ENCODE results near the gene SPATS2L. TPM values are rescaled to one million over a fixed set of nuclear protein-coding genes. Genes with fewer than 3 reads are reported as not detected.
A peak's percentile ranks its signal among the peaks of the same experiment; 100 is the strongest.

SPATS2L gene
- total RNA-seq, 2 donors from 2014 or later = 40.3 to 89.9 TPM

- Mint-ChIP-seq H3K4me3 (peak overlapping the region; percentile 25), H3K4me1 (peaks cover 58% of the 10 kb centered on the region), H3K27me3 (ENCODE audit: insufficient read depth) (no peaks in the 10 kb centered on the region), H3K9me3 (no peaks in the 10 kb centered on the region), H3K27ac (no peak overlapping the region), H3K36me3 (ENCODE audit: low read depth) (no peaks in the 10 kb centered on the region)
- H3K27ac ChIP-seq (ENCODE audit: low read depth, low read length) = no peak overlapping the region
- no peaks in the 10 kb centered on the region for H3K27me3 ChIP-seq (ENCODE audit: control insufficient read depth, insufficient read depth, low read length, poor library complexity, severe bottlenecking)
- no peaks in the 10 kb centered on the region for H3K36me3 ChIP-seq (ENCODE audit: control insufficient read depth, insufficient read depth, low read length)
- H3K9ac ChIP-seq (ENCODE audit: extremely low read depth, low read length, poor library complexity, severe bottlenecking) = no peak overlapping the region
- peak overlapping the region; percentile 62 for H3K4me3 ChIP-seq (ENCODE audit: low read length)
- no peaks in the 10 kb centered on the region for H3K9me3 ChIP-seq (ENCODE audit: control insufficient read depth, low read length)
- DNase-seq = no peak
- WGBS, 2 experiments (ENCODE audit: insufficient coverage in 1 of 2, insufficient read length in 1 of 2) = 71 to 86% methylated on average over 1 to 3 of the region's 3 CpGs
- H3K4me1 ChIP-seq (ENCODE audit: control insufficient read depth, insufficient read depth, low read length) = peaks cover 19% of the 10 kb centered on the region
- no peak for TF ChIP-seq CTCF (conservative IDR thresholded peaks at IDR 0.05)
Observed at GRCh38 chr2:200311139-200311538, 4.6 kb downstream of the SPATS2L start.

GRCh38 chr2:200314976-200315567 lies 8.6 kb downstream of the SPATS2L start:
- Histone ChIP-seq H3K4me3 (ENCODE audit: low read length) (no peak overlapping the region), H3K27ac (ENCODE audit: low read depth, low read length) (no peak overlapping the region), H3K4me1 (ENCODE audit: control insufficient read depth, insufficient read depth, low read length) (peaks cover 16% of the 10 kb centered on the region), H3K27me3 (ENCODE audit: control insufficient read depth, insufficient read depth, low read length, poor library complexity, severe bottlenecking) (no peaks in the 10 kb centered on the region), H3K9ac (ENCODE audit: extremely low read depth, low read length, poor library complexity, severe bottlenecking) (no peak overlapping the region), H3K36me3 (ENCODE audit: control insufficient read depth, insufficient read depth, low read length) (no peaks in the 10 kb centered on the region), H3K9me3 (ENCODE audit: control insufficient read depth, low read length) (no peaks in the 10 kb centered on the region)
- 90 to 97% methylated on average over 5 to 7 of the region's 7 CpGs for WGBS, 2 experiments (ENCODE audit: insufficient coverage in 1 of 2, insufficient read length in 1 of 2)
- Mint-ChIP-seq H3K9me3 (no peaks in the 10 kb centered on the region), H3K27ac (no peak overlapping the region), H3K4me3 (no peak overlapping the region), H3K27me3 (ENCODE audit: insufficient read depth) (no peaks in the 10 kb centered on the region), H3K36me3 (ENCODE audit: low read depth) (no peaks in the 10 kb centered on the region), H3K4me1 (peaks cover 76% of the 10 kb centered on the region)
- no peak for DNase-seq
- TF ChIP-seq CTCF (conservative IDR thresholded peaks at IDR 0.05) = no peak

- Mint-ChIP-seq H3K4me3 (no peak overlapping the region), H3K27me3 (ENCODE audit: insufficient read depth) (no peaks in the 10 kb centered on the region), H3K9me3 (no peaks in the 10 kb centered on the region), H3K4me1 (peaks cover 72% of the 10 kb centered on the region), H3K36me3 (ENCODE audit: low read depth) (no peaks in the 10 kb centered on the region), H3K27ac (peak overlapping the region; percentile 59)
- Histone ChIP-seq H3K4me3 (ENCODE audit: low read length) (no peak overlapping the region), H3K36me3 (ENCODE audit: control insufficient read depth, insufficient read depth, low read length) (no peaks in the 10 kb centered on the region), H3K27me3 (ENCODE audit: control insufficient read depth, insufficient read depth, low read length, poor library complexity, severe bottlenecking) (no peaks in the 10 kb centered on the region), H3K4me1 (ENCODE audit: control insufficient read depth, insufficient read depth, low read length) (peaks cover 9% of the 10 kb centered on the region), H3K27ac (ENCODE audit: low read depth, low read length) (no peak overlapping the region), H3K9me3 (ENCODE audit: control insufficient read depth, low read length) (no peaks in the 10 kb centered on the region), H3K9ac (ENCODE audit: extremely low read depth, low read length, poor library complexity, severe bottlenecking) (no peak overlapping the region)
- 76 to 79% methylated on average over 3 of the region's 3 CpGs for WGBS, 2 experiments (ENCODE audit: insufficient coverage in 1 of 2, insufficient read length in 1 of 2)
- no peak for TF ChIP-seq CTCF (conservative IDR thresholded peaks at IDR 0.05)
- no peak for DNase-seq
Observed at GRCh38 chr2:200317975-200318374, 11.5 kb downstream of the SPATS2L start.

All from endodermal cell (in vitro differentiated cells).